Parathyroid adenoma (tissue), 2 donors: ENCODE measurements around the gene WASHC2A.
"Not testable (repeated sequence)": the region's sequence is repeated elsewhere in the genome, so short reads cannot be mapped to it uniquely, and the experiment has no call there.

Experiments
- H2AFZ ChIP-seq: fragments of 300-600 bp; sonication (generic); one replicate; pipeline ENCODE4 v1.7.0; 2017; ENCODE audit warnings: antibody characterized with exemption, mild to moderate bottlenecking
- H3K27ac ChIP-seq: fragments of 300-600 bp; sonication (generic); one replicate; pipeline ENCODE4 v1.7.0; 2017
- H3K27me3 ChIP-seq: fragments of 300-600 bp; sonication (generic); one replicate; pipeline ENCODE4 v1.7.0; 2017; ENCODE audit warnings: low read length; ENCODE audit not compliant: control insufficient read depth, insufficient read depth
- H3K36me3 ChIP-seq: fragments of 300-600 bp; sonication (generic); one replicate; pipeline ENCODE4 v1.7.0; 2017; ENCODE audit warnings: low read length; ENCODE audit not compliant: control insufficient read depth, insufficient read depth
- H3K4me1 ChIP-seq: fragments of 300-600 bp; sonication (generic); one replicate; pipeline ENCODE4 v1.7.0; 2017; ENCODE audit warnings: control low read depth
- H3K4me2 ChIP-seq: fragments of 300-600 bp; sonication (generic); one replicate; pipeline ENCODE4 v1.7.0; 2017; ENCODE audit warnings: low read length
- H3K4me3 ChIP-seq: fragments of 300-600 bp; sonication (generic); one replicate; pipeline ENCODE4 v1.7.0; 2017; ENCODE audit warnings: low read depth, low read length
- H3K79me2 ChIP-seq: fragments of 300-600 bp; sonication (generic); one replicate; pipeline ENCODE4 v1.7.0; 2017; ENCODE audit warnings: control low read depth
- H3K9ac ChIP-seq: fragments of 300-600 bp; sonication (generic); one replicate; pipeline ENCODE4 v1.7.0; 2017; ENCODE audit warnings: mild to moderate bottlenecking
- H3K9me3 ChIP-seq: fragments of 300-600 bp; sonication (generic); one replicate; pipeline ENCODE4 v1.7.0; 2017; ENCODE audit warnings: low read length; ENCODE audit not compliant: control insufficient read depth
- TF ChIP-seq, protein P1 (sequence below): fragments of 300-600 bp; sonication (generic); IDR thresholded peaks from one replicate; pipeline ENCODE4 v1.7.0; 2017; ENCODE audit warnings: antibody characterized with exemption, mild to moderate bottlenecking
- donor health status: primary hyperparathyroidism.

Gene WASHC2A

DNA sequence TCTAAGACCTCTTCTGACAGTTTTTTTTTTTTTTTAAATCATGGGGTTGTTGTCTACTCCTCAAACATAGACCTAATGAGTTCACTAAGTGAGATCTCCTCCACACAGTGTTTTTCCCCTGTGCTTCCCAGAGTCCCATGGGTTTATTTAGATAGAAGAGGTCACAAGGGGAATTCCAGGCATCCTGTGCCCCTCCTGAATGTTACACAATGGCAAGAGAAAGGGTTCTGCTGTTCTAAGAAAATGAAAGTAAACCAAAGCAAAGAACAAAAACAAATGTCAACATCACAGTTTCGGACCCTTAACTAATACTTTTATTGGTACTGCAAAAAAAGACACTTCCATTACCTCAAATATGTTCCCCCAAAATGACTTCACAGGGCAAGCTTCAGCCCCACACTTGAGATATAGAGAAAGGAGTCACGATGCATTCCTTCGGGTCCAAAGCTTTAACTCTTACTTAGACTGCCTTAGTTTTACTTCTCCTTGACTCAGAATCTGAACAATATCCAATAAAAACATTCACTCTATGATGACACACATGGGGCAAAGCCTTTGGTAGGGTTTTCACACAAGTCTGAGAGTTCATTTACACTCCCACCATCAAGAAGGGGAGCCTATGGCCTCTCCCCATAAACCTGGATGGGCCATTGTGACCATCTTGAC lies 15.6 kb upstream of the WASHC2A start:
- H3K36me3 ChIP-seq, H3K4me3 ChIP-seq, H3K27me3 ChIP-seq, H3K79me2 ChIP-seq, H3K9ac ChIP-seq, H3K4me1 ChIP-seq, H3K4me2 ChIP-seq, H2AFZ ChIP-seq, H3K9me3 ChIP-seq, H3K27ac ChIP-seq: not testable (repeated sequence)

DNA sequence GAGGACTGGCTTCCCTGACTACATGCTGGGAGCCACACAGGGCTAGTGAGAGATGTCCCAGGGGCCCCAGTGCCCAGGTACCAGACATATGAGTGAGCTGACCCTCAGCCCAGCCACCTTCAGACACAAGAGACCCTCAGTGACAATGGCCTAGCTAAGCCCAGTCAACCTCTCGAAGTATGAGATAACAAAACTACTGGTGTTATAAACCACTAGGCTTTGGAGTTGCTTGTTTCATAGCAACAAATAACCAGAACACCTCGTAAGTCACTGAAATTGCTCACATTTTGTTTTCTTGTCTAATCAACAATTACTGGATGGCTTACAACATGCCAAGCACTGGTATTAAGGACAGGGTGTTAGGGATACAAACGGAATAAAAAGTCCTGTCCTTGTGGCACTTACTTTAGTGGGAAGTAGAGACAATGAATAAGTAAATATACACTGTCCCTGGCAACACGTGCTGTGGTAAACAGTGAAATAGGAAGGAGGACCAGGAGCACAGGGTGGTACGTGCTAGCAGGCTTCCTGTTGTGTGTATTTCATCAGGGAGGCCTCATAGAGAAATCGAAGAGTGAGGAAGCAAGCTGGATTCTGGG lies 14.9 kb upstream of the WASHC2A start:
- not testable (repeated sequence) for H3K27me3 ChIP-seq, H3K9me3 ChIP-seq, H3K9ac ChIP-seq, H3K79me2 ChIP-seq, H3K27ac ChIP-seq, H3K4me1 ChIP-seq, H3K4me2 ChIP-seq, H3K36me3 ChIP-seq, H2AFZ ChIP-seq, H3K4me3 ChIP-seq

DNA sequence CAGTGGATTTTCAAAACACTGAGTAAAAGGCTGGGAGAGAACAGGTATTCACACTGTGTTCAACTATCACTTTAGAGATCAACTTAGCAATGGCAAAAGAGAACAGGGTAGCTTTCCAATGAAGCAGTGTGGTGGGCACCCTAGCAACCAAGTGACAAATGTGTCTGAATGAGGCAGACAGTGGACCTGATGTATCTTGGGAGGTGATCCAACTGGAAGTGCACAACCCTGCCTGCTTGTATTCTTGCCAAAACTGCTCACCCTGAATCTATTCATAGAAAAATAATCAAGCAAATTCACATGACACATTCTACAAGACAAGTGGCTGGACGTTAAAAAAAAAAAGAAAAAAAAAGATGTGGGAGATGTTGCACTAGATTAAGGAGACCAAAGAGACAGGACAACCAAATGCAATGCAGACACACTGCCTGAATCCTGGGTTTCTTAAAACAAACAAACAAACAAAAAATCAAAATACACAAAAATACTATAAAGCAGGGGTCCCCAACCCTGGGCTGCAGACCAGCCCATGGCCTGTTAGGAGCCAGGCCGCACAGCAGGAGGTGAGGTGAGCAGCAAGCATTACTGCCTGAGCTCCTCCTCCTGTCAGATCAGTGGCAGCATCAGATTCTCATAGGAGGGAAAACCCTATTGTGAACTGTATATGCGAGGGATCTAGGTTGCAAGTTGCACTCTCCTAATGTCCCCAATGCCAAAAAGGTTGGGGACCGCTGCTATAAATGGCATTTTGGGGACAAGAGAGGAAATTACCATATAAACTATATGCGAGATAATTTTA lies 12.1 kb upstream of the WASHC2A start:
- not testable (repeated sequence) for H2AFZ ChIP-seq, H3K9me3 ChIP-seq, H3K27me3 ChIP-seq, H3K9ac ChIP-seq, H3K4me2 ChIP-seq, H3K36me3 ChIP-seq, H3K4me1 ChIP-seq, H3K79me2 ChIP-seq, H3K4me3 ChIP-seq, H3K27ac ChIP-seq

DNA sequence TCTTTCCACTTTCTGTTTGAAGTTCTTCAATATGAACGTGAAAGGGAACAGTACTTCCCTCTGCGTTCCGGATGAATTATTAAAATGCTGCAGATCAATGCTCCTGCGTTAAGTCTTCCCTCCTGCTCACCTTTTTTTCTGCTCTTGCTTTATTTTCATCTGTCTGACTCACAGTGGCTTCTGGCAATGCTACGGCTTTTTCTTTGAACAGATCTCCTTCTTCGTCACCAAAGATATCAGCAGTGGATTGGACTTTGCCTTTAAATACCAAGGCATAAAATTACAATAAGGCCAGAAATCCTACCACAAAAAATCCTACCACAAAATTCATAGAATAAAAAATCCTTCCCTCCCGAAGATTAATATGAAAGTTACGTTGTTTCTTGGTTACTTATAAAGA lies 11.1 kb upstream of the WASHC2A start:
- not testable (repeated sequence) for H3K27me3 ChIP-seq, H3K9me3 ChIP-seq, H3K4me2 ChIP-seq, H3K79me2 ChIP-seq, H3K9ac ChIP-seq, H2AFZ ChIP-seq, H3K27ac ChIP-seq, H3K4me3 ChIP-seq, H3K36me3 ChIP-seq, H3K4me1 ChIP-seq

DNA sequence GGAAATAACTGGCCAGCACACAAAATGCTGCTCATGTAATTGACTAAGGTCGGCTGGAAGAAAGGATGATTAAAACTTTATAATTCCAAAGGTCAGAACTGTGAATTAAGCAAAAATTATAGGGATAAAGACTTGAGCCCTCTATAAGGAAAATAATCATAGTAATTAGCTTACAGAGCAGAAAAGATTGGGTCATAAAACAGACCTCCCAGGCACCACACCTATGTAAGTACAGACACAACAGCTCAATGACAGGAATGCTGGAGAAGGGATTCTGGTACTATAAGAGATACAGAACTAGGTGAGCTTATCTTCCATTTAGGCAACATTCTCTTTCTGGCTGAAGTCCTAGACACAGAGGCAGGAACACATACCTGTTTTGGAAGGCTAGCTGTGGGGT lies 9.0 kb upstream of the WASHC2A start:
- not testable (repeated sequence) for H3K9ac ChIP-seq, H3K79me2 ChIP-seq, H3K4me2 ChIP-seq, H3K27ac ChIP-seq, H3K27me3 ChIP-seq, H3K36me3 ChIP-seq, H3K9me3 ChIP-seq, H2AFZ ChIP-seq, H3K4me3 ChIP-seq, H3K4me1 ChIP-seq

DNA sequence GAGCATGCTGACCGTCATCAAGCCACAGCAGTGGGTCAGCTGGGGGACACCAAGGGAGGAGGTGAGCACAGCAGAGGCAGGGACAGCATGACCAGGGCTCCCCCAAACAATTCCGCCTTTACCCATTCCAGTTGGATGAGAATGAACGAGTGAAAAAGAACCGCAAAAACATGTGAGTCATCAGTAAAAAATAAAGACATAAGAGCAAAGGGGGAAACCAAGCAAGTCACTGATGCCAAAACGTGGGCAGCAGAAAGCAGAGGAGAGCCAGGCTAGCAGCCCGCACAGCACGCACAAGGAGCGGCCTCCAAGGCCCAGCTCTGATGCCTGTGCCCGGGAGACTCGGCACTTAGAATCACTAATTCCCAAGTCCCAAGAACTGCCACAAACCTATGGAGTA lies 7.8 kb upstream of the WASHC2A start:
- H3K4me2 ChIP-seq, H3K9me3 ChIP-seq, H3K36me3 ChIP-seq, H2AFZ ChIP-seq, H3K9ac ChIP-seq, H3K27me3 ChIP-seq, H3K27ac ChIP-seq, H3K4me1 ChIP-seq, H3K79me2 ChIP-seq, H3K4me3 ChIP-seq: not testable (repeated sequence)

DNA sequence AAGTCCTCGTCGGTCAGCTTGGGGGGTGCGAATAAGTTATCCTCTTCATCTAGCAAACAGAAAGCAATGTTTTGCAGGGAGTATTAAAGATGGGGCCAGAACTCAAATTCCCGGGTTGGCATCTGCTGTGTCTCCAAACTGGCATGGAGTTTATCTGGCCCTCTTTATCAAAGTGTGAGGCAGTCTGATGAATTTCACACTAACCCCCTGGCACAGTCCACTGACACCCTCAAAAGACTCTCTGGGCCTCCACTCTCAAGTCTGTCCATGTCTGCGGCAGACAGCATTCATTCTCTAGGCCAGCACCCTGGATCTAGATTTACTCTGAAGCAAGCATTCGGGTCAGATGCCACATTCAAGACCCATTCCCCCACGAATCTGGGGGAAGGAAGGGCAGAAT lies 6.2 kb upstream of the WASHC2A start:
- H3K4me2 ChIP-seq, H3K4me1 ChIP-seq, H3K27ac ChIP-seq, H3K9ac ChIP-seq, H3K27me3 ChIP-seq, H3K4me3 ChIP-seq, H3K36me3 ChIP-seq, H2AFZ ChIP-seq, H3K79me2 ChIP-seq, H3K9me3 ChIP-seq: not testable (repeated sequence)

DNA sequence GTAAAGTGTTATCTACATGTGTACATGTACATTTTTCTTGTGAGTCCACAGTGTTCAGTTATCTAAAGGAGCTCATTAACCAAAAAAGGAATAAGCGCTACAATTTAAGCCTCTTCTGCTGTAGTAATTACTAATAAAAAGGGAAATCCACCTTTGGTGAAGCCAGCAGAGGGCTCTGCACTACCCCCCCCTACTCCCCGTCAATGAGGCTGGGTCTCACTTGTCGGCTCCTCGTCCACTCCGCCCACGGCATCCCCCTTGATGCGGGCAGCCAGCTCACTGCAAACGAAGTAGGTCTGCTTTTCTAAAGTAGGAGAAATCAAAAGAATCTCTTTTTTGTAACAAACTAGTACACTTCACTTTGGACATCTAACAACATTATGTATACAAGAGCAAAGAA lies 4.7 kb upstream of the WASHC2A start:
- no peak overlapping the region for H3K9ac ChIP-seq
- no peak overlapping the region for H2AFZ ChIP-seq
- TF ChIP-seq, protein P1, sequence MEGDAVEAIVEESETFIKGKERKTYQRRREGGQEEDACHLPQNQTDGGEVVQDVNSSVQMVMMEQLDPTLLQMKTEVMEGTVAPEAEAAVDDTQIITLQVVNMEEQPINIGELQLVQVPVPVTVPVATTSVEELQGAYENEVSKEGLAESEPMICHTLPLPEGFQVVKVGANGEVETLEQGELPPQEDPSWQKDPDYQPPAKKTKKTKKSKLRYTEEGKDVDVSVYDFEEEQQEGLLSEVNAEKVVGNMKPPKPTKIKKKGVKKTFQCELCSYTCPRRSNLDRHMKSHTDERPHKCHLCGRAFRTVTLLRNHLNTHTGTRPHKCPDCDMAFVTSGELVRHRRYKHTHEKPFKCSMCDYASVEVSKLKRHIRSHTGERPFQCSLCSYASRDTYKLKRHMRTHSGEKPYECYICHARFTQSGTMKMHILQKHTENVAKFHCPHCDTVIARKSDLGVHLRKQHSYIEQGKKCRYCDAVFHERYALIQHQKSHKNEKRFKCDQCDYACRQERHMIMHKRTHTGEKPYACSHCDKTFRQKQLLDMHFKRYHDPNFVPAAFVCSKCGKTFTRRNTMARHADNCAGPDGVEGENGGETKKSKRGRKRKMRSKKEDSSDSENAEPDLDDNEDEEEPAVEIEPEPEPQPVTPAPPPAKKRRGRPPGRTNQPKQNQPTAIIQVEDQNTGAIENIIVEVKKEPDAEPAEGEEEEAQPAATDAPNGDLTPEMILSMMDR: no peak
- no peaks in the 10 kb centered on the region for H3K27me3 ChIP-seq
- peaks cover 5% of the 10 kb centered on the region for H3K4me1 ChIP-seq
- H3K4me2 ChIP-seq: no peak overlapping the region
- no peaks in the 10 kb centered on the region for H3K36me3 ChIP-seq
- H3K27ac ChIP-seq: no peak overlapping the region
- no peaks in the 10 kb centered on the region for H3K9me3 ChIP-seq
- H3K4me3 ChIP-seq: no peak overlapping the region
- H3K79me2 ChIP-seq: no peaks in the 10 kb centered on the region

DNA sequence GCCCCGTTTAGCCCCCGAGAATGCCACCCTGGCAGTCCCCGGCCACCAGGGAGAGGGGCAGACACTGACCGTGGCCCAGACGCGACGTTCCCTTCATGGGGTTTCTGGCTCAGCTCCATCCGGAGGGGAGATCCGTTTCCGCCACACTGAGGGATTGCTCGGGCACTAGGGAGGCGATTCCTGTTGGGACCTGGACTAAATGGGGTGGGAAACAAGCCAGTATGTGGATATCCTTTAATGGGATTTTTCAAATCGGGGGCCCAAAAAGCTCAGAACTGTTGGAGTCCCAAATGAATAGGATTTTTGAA lies 552 bp downstream of the WASHC2A start:
- H3K4me1 ChIP-seq, H3K9me3 ChIP-seq, H3K79me2 ChIP-seq, H3K9ac ChIP-seq, H3K36me3 ChIP-seq, H3K27ac ChIP-seq, H3K4me2 ChIP-seq, H3K27me3 ChIP-seq: not testable (repeated sequence)
- H2AFZ ChIP-seq: peak overlapping the region; percentile 53
- peak overlapping the region; percentile 40 for H3K4me3 ChIP-seq

DNA sequence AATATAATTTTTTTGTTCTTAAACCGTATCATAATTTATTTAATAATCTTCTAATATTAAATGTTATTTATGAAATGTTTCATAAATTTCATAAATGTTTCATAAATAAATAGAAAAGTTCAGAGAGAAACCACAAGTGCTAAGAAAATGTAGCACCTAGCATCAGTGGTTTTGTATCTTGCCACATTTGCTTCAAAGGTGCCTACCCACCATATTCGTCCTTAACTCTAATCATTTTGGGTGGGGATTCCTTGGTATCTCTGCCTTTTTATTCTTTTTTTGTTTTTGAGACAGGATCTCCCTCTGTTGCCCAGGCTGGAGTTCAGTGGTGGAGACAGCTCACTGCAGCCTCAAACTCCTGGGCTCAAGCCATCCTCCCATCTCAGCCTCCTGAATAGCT lies 7.4 kb downstream of the WASHC2A start:
- H3K9ac ChIP-seq, H3K27ac ChIP-seq, H3K4me3 ChIP-seq: not testable (repeated sequence)

More for the DNA sequence above, 7.4 kb downstream of the WASHC2A start:
- H3K36me3 ChIP-seq, H3K4me1 ChIP-seq, H3K79me2 ChIP-seq, H2AFZ ChIP-seq, H3K4me2 ChIP-seq, H3K27me3 ChIP-seq, H3K9me3 ChIP-seq: not testable (repeated sequence)
